ENCODE results near the gene KIF3B.

- TF ChIP-seq, protein P1, sequence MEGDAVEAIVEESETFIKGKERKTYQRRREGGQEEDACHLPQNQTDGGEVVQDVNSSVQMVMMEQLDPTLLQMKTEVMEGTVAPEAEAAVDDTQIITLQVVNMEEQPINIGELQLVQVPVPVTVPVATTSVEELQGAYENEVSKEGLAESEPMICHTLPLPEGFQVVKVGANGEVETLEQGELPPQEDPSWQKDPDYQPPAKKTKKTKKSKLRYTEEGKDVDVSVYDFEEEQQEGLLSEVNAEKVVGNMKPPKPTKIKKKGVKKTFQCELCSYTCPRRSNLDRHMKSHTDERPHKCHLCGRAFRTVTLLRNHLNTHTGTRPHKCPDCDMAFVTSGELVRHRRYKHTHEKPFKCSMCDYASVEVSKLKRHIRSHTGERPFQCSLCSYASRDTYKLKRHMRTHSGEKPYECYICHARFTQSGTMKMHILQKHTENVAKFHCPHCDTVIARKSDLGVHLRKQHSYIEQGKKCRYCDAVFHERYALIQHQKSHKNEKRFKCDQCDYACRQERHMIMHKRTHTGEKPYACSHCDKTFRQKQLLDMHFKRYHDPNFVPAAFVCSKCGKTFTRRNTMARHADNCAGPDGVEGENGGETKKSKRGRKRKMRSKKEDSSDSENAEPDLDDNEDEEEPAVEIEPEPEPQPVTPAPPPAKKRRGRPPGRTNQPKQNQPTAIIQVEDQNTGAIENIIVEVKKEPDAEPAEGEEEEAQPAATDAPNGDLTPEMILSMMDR (conservative IDR thresholded peaks at IDR 0.05), result no peak
- no peak for TF ChIP-seq ZFX (IDR thresholded peaks at IDR 0.05)
Observed at GRCh38 chr20:32348207-32348606, 70.8 kb downstream of the KIF3B start.

Measured in C4-2B (cell line).